HG03103 (cell line): Measurements from ENCODE around the gene ARFGAP2.

Source experiments
- ATAC-seq: cut with Tn5 transposase; IDR thresholded peaks from one replicate; pipeline ENCODE4 v1.9.1; 2021; ENCODE audit warnings: low read depth; ENCODE audit not compliant: unreplicated experiment

Gene ARFGAP2

GRCh38 chr11:47188259-47188658 lies 11.6 kb upstream of the ARFGAP2 start:
- ATAC-seq, result no peak

GRCh38 chr11:47187723-47188122 lies 11.0 kb upstream of the ARFGAP2 start:
- no peak for ATAC-seq

- no peak for ATAC-seq
Observed at GRCh38 chr11:47186700-47187695, 10.3 kb upstream of the ARFGAP2 start.

- no peak for ATAC-seq
Observed at GRCh38 chr11:47186076-47186699, 9.5 kb upstream of the ARFGAP2 start, which contains the start of gene PACSIN3. PACSIN3 (minus strand) TSS chr11:47186434; CDS start chr11:47182727, 3,707 bp downstream.

GRCh38 chr11:47185305-47186075 lies 8.8 kb upstream of the ARFGAP2 start:
- ATAC-seq, result no peak

- no peak for ATAC-seq
Observed at GRCh38 chr11:47184711-47185304, 8.1 kb upstream of the ARFGAP2 start.

GRCh38 chr11:47183969-47184368 lies 7.3 kb upstream of the ARFGAP2 start:
- no peak for ATAC-seq

GRCh38 chr11:47183031-47183856 lies 6.6 kb upstream of the ARFGAP2 start:
- ATAC-seq, result no peak

DNA sequence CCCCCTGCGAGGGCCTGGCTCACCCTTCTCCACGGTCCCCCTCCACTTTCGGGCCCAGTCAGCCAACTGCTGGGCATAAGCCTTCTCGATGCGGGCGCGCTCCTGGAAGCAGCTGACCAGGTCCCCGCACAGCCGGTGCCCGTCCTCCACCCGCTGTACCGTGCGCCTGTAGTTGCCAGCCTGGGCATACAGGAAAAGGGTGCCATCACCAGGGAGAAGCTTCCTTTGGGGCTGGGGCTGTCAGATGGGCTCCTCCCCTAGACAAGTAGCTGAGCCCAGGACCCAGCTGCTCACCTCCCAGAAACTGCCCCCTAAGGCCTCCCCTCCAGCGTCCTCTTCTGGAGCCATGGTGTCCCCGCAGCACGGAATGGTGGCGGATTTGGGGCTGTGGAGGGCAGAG lies 5.7 kb upstream of the ARFGAP2 start:
- no peak for ATAC-seq

GRCh38 chr11:47181271-47181670 lies 4.6 kb upstream of the ARFGAP2 start:
- no peak for ATAC-seq

DNA sequence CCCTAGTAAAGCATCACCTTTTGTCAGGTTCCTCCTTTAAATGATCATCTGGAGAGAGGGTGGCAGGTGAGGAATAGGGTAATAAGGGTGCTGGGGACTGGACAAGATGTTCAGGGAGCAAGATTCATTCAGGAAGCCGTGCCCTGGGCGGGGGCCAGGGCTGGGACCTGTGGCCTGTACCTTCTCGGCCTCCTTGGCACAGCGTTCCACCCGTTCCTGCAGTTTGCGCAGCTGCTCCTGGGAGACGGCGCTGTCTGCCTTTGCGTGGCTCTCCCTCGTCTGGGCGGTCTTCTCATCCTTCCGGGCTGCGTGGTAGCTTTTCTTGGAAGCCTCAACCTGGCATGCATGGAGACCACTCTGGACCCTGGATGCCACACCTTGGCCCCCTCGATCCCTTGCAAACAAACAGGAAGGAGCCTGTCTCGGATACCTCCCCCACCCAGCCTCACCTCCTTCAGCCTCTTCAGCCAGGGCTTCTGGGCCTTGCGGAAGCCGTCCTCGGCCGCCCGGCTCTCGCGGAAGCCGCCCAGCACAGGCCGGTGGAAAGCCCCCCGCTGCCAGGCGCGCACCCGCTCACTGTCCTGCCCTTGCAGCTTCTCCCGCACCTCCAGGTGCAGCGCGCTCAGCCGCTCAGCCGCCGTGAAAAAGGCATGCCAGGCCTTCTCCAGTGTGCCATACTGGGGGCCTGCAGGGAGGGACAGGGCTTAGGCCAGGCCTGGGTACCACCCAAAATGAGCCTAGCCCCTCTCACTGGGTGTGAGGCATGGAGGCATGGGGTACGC lies 3.5 kb upstream of the ARFGAP2 start:
- ATAC-seq, result no peak

- ATAC-seq, result no peak
Observed at GRCh38 chr11:47179655-47179991, 2.9 kb upstream of the ARFGAP2 start.

DNA sequence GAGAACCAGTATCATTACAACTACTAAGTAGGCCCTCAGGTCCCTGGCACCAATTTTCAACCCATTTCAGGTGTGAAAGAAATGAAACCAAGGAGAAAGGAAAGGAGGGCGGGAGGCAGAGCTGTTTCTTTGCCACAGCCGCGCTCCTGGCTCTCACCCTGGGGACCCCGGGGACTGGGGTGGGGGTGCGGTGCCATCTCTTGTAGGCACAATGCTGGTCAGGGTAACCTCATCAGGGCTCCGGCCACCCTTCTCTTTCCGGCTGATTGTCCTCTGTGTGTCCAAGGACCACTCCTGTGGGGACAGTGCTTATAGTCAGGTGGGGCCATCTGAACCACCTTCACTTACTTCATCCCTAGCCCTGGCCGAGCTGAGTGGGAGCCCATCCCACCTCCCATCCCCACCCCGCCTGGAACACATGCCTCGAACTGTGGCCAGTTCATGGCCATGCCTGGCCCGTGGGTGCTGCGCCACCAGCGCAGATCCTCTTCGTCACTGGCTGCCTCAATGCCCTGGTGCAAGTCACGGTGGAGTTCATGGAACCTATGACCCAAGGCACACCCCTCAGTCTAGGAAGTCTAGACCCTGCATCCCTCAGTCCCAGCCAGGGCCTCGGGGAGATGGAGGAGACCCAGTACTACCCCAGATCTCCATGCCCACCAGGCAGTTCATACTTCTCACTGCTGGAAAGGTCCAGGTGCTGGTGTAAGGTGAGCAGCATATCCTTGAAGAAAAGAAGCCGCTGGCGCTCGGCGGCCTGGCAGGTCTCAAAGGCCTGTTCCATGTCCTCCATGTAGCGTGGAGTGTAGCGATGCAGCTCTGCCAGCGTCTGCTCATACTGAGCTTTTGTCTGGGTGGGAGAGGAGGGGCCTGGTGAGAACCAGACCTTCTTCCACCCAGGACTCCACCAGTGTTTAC lies 2.3 kb upstream of the ARFGAP2 start:
- no peak for ATAC-seq

GRCh38 chr11:47178316-47178715 lies 1.6 kb upstream of the ARFGAP2 start:
- no peak for ATAC-seq

DNA sequence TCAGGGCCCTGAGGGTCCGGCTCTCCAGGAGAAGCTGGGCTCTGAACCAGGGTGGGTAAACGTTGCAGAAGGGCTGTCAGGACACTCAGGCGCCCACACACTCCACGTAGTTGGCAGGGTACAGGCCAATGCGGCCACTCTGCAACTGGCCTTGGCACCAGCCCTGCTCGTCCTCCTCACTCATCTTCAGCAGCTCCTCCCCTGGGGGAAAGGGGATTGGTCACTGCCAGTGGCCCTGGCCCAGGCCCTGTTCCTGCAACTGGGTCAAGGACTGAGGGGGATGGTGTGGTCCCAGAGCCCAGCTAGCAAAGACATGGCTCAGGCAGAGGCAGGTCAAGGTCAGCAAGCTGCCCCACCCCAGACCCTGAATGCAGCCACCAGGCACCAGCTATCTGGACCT lies 1.2 kb upstream of the ARFGAP2 start:
- ATAC-seq, result no peak

DNA sequence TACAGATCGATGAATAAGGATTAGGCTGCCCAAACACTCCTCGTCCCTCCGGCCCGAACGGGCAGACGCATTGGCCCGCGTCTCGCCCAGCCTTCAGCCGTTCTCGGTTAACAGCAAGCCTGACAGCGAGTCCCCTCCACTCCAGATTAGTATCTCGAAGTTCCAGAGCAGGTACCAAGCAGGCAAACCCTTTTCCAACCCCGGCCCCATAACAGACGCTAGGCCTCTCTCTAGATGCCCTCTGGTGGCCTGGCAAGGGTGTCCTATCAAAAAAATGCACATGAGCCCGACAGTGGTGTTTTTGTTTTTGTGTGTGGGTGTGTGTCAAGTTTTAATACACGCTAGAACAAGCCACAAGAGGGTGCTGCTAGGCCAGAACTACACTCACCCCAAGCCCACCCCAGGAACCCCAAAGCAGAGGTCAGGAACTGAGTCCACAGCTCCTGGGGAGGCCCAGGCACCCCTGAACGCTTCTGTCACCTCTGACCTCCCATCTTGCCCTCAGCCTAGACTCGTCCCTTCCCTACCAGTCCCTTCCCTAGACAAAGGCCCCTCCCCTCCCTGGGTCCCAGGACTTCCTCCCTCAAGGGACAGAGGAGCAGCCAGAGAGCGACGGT lies 658 bp upstream of the ARFGAP2 start:
- peak; percentile 36 for ATAC-seq

GRCh38 chr11:47175746-47176327 lies 842 bp downstream of the ARFGAP2 start:
- no peak for ATAC-seq
